Neutrophil (primary cell): ENCODE measurements around the gene OR2L8.

ENCODE experiments used
- H3K27ac ChIP-seq: fragments of 200-600 bp; sonication (generic); 2 replicates; pipeline ENCODE4 v1.5.1; 2016; ENCODE audit warnings: mild to moderate bottlenecking, moderate library complexity
- H3K27me3 ChIP-seq: fragments of 200-600 bp; sonication (generic); 2 replicates; pipeline ENCODE4 v1.6.0; 2016; ENCODE audit warnings: mild to moderate bottlenecking
- H3K36me3 ChIP-seq: fragments of 200-600 bp; sonication (generic); 2 replicates; pipeline ENCODE4 v1.5.1; 2017
- H3K4me1 ChIP-seq, 2 experiments: fragments of 200-600 bp in 1 of 2; sonication (generic) in 1 of 2; 1 replicate in 1 of 2; 2 replicates in 1 of 2; pipeline versions ENCODE4 v1.5.1 to v1.6.1; 2013 to 2016; ENCODE audit warnings: low read depth in 1 of 2, low read length in 1 of 2, mild to moderate bottlenecking in 1 of 2, moderate library complexity in 1 of 2; ENCODE audit not compliant: control insufficient read depth in 1 of 2, insufficient read depth in 1 of 2
- H3K4me3 ChIP-seq, 2 experiments: fragments of 200-600 bp in 1 of 2; sonication (generic) in 1 of 2; 1 replicate in 1 of 2; 2 replicates in 1 of 2; pipeline ENCODE4 v1.5.1; 2013 to 2016; ENCODE audit warnings: low read depth in 1 of 2, low read length in 1 of 2, mild to moderate bottlenecking in 1 of 2, moderate library complexity in 1 of 2
- H3K9me3 ChIP-seq: fragments of 200-600 bp; sonication (generic); 2 replicates; pipeline ENCODE4 v1.5.1; 2016
- CTCF ChIP-seq: fragments of 200-600 bp; sonication (generic); IDR thresholded peaks from 2 replicates; pipeline ENCODE4 v1.5.1; 2016; ENCODE audit warnings: antibody characterized with exemption

OR2L8 gene

GRCh38 chr1:247908766-247909165, 39.9 kb upstream of the OR2L8 start:
- H3K36me3 ChIP-seq: no peaks in the 10 kb centered on the region
- H3K9me3 ChIP-seq: no peaks in the 10 kb centered on the region
- H3K4me3 ChIP-seq: no peak overlapping the region
- no peak for TF ChIP-seq CTCF
- no peaks in the 10 kb centered on the region for H3K4me1 ChIP-seq
- no peak overlapping the region for H3K27ac ChIP-seq
- H3K27me3 ChIP-seq: no peaks in the 10 kb centered on the region

- Histone ChIP-seq H3K4me1 (no peaks in the 10 kb centered on the region), H3K4me3 (no peak overlapping the region), H3K9me3 (no peaks in the 10 kb centered on the region), H3K36me3 (no peaks in the 10 kb centered on the region), H3K27me3 (no peaks in the 10 kb centered on the region), H3K27ac (no peak overlapping the region)
- TF ChIP-seq CTCF: no peak
Measured at GRCh38 chr1:247913786-247914185, 34.9 kb upstream of the OR2L8 start.

- Histone ChIP-seq H3K27ac (no peak overlapping the region), H3K4me1 (no peaks in the 10 kb centered on the region), H3K9me3 (no peaks in the 10 kb centered on the region), H3K36me3 (no peaks in the 10 kb centered on the region), H3K27me3 (no peaks in the 10 kb centered on the region), H3K4me3 (no peak overlapping the region)
- no peak for TF ChIP-seq CTCF
Measured at GRCh38 chr1:247914941-247915662, 33.6 kb upstream of the OR2L8 start.

GRCh38 chr1:247919952-247920351, 28.7 kb upstream of the OR2L8 start, which contains the start of gene OR2T8:
OR2T8 (plus strand) TSS chr1:247920252; CDS start chr1:247921018, 766 bp downstream.
- Histone ChIP-seq H3K4me3 (no peak within 1 kb of the TSS), H3K27ac (no peak within 1 kb of the TSS), H3K4me1 (no peaks in the 10 kb centered on the region), H3K36me3 (no peaks in the 10 kb centered on the region), H3K27me3 (no peaks in the 10 kb centered on the region), H3K9me3 (no peaks in the 10 kb centered on the region)
- TF ChIP-seq CTCF: no peak

- Histone ChIP-seq H3K4me3 (no peak overlapping the region), H3K27me3 (no peaks in the 10 kb centered on the region), H3K4me1 (no peaks in the 10 kb centered on the region), H3K27ac (no peak overlapping the region), H3K36me3 (no peaks in the 10 kb centered on the region), H3K9me3 (no peaks in the 10 kb centered on the region)
- no peak for TF ChIP-seq CTCF
Measured at GRCh38 chr1:247923941-247924340, 24.7 kb upstream of the OR2L8 start.
